ENCODE measurements around the gene KIF26B.

- TF ChIP-seq CTCF (IDR thresholded peaks at IDR 0.05; ENCODE audit: borderline replicate concordance, extremely low read depth, low read length, poor library complexity, severe bottlenecking): no peak
- TF ChIP-seq EZH2 (IDR thresholded peaks at IDR 0.05; ENCODE audit: borderline replicate concordance, low read depth, low read length, severe bottlenecking): no peak
These were observed 243.4 kb downstream of the KIF26B start for GRCh38 chr1:245398180-245398579.

Measured in DND-41 (cell line).